Amniotic stem cell (primary cell): ENCODE results near the gene RUNDC3A.

Source experiments
- DNase-seq: peaks from one replicate; lab custom pipeline; 2025; lab: John Stamatoyannopoulos, UW

RUNDC3A gene

DNA sequence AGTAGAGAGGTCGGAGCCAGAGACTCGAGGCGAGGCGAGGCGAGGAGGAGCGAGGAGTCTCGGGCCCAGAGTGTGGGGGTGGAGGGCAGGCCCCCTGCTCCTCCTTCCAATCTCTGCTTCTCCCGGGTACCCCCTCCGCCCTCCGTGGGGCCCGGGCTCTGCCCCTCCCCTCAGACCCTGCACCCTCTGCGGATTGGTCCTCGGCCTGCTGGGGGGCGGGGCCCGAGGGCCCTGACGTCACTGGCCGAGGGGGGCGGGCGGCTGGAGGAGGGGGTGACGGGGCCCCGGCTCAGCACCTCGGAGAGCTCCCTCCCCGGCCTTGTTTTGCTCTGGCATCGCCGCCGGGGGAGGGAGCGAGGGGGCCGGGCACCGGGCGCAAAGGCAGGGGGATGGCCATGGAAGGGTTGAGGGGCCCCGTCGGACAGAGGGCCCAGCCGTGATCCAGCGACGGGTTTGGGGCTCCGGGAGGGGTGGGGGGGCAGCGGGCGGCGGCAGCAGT, at the start of gene RUNDC3A:
TSS of gene RUNDC3A (plus strand) at position 282 of the 499 bp plus-strand sequence. CDS start 232 bp downstream, outside the sequence.
- peak; percentile 19 for DNase-seq

GRCh38 chr17:44258811-44259351, 49.5 kb upstream of the RUNDC3A start:
- no peak for DNase-seq

- DNase-seq: no peak
These were observed 48.1 kb upstream of the RUNDC3A start for GRCh38 chr17:44260296-44260695.

DNA sequence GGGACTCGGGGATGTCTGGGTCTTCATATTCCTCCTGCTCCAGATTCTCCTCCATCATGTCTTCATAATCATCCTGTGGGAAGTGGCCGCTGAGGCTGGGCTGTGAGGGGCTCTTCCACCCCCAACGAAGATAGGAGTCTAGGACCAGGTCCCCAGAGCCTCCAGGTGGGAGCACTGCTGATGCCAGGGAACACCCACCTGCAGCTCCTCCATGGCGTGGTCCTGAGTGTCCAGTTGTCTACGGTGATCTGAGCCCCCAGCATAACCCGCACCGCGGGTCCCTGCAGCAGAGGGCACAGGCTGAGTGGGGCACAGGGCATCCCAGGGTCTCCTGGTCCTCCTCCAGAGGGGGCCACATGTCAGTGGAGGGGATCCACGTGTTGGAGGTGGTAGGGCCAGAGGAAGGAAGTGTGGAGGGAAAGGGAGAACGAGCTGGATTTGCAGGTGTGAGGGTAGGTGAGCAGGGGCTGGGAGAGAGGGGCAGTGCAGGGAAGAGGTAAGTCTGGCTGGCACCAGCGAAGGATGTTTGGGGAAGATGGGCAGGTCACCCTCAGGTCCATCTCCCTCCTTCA, 45.7 kb upstream of the RUNDC3A start:
- no peak for DNase-seq

DNA sequence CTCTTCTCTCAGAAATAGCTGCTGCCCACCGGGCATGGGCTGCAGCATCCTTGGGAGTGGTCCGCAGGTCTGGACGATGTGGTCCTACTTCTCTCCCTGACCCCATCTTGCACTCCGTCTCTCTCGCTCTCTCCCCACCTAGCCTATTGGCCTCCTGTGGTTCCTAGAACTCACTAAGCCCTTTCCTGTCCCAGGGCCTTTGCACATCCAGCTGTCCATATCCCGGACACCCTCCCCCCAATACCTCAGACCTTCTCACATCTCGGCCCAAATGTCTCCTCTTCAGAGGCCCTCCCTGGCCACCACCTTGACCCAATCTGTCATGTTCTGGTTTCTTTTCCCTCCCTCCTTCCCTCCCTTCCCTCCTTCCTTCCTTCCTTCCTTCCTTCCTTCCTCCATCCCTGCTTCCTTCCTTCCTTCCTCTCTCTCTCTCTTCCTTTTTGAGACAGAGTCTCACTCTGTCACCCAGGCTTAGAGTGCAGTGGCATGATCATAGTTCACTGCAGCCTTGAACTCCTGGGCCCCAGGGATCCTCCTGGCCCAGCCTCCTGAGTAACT, 45.0 kb upstream of the RUNDC3A start:
- DNase-seq: no peak

DNA sequence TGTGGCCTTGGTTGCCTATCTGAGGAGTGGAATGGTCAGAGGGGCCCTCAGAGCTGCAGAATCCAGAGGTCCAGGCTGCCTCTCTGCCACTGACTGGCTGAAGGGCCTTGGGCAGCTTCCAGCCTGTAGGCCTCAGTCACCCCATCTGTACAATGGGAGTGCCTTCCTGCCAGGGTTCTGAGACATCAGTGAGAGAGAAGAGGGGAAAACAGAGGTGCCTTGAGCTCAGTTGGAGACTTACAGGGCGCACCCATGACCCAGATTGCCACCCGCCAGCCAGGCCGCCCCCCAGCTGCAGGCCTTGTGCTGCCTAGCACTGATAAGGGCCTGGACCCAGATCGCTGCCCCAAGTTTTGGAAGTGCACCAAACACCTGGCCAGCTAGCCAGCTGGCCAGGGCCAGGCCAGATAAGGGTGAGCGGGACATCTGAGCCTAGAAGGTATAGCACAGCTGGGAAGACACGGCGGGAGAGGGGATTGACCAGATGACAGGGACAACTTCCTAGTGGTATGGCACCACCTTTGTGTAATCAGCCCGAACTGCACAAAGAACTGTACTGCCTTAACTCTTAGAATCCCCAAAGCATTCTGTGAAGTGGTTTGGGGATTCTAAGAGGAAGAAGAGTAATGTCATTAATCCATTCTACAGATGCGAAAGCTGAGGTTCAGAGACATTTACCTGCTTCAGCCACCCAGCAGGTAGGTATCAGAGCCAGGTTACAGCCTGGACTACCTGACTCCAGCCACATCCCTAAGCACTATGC, 41.8 kb upstream of the RUNDC3A start:
- DNase-seq: no peak

GRCh38 chr17:44267165-44267455, 41.3 kb upstream of the RUNDC3A start:
- DNase-seq: no peak

- DNase-seq: no peak
These were observed 40.4 kb upstream of the RUNDC3A start, which contains the start of gene SLC4A1 for GRCh38 chr17:44267818-44268490. SLC4A1 (minus strand) TSS chr17:44268135; CDS start chr17:44262866, 5,269 bp downstream.

GRCh38 chr17:44268709-44269534, 39.5 kb upstream of the RUNDC3A start:
- DNase-seq: no peak

- no peak for DNase-seq
These were observed 38.7 kb upstream of the RUNDC3A start for GRCh38 chr17:44269535-44270240.

DNA sequence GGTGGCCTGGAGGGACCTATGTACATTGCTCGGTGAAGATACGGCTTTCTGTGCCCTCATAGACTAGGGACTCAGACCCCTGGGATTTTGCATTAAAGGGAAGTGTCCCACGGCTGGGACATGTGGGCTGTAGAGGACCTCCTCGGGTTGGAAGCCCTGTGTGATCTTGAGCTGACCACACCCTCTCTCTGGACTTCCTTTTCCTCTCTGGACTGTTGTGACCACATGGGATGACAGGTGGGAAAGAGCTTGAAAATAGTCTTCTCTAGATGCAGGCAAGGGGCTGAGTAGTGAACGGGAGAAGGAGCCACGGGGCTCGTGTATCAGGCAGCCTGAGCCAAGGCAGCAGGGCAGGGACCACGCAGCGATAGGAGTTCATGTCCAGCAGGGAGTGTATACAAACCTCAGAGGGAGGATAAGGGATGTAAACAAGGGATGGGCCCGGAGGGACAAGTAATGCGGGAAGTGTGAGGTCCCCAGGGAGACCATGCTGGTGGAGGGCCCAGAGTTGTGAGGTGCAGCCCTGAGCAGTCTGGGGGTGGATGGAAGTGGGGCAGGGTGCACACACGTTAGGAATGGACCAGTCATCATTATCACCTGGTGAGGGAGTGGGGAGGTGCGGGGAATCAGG, 36.0 kb upstream of the RUNDC3A start:
- no peak for DNase-seq

- DNase-seq: no peak
These were observed 35.4 kb upstream of the RUNDC3A start for GRCh38 chr17:44272954-44273353.

GRCh38 chr17:44273607-44274006, 34.8 kb upstream of the RUNDC3A start:
- DNase-seq: no peak

- DNase-seq: no peak
These were observed 30.4 kb upstream of the RUNDC3A start for GRCh38 chr17:44277976-44278375.

- no peak for DNase-seq
These were observed 29.1 kb upstream of the RUNDC3A start for GRCh38 chr17:44279346-44279665.

GRCh38 chr17:44279666-44280391, 28.6 kb upstream of the RUNDC3A start:
- no peak for DNase-seq

GRCh38 chr17:44280392-44280937, 27.9 kb upstream of the RUNDC3A start:
- DNase-seq: no peak

DNA sequence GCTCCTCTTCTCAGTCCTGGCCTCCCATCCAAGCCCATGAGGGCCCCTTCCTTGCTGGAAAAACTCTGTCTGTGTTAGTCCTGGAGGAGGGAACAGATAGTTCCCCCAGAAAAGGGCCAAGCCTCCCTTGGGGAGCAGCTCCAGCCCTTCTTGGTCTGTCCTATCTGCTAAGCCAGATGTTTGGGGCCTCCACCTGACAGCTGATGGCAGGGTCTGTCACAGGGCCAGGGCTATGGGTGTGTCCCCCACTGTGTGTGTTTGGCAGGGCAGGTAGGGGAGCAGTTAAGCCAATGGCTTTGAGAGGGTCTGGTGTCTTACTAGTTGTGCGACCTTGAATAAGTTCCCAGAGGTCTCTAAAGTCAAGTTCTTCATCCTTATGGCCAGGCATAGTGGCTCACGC, 26.8 kb upstream of the RUNDC3A start:
- DNase-seq: no peak

GRCh38 chr17:44282264-44282663, 26.1 kb upstream of the RUNDC3A start:
- no peak for DNase-seq
